Spinal cord (tissue), 10 donors: ENCODE results near the gene PRICKLE2. TPM values are rescaled to one million over a fixed set of nuclear protein-coding genes. Genes with fewer than 3 reads are reported as not detected.
A peak's percentile ranks its signal among the peaks of the same experiment; 100 is the strongest.

ENCODE experiments used
- DNase-seq, 6 donors: peaks; one replicate each; pipeline versions ENCODE4 v3.0.0 to v3.0.0-alpha.2; 2013 to 2015; ENCODE audit warnings: low spot score in 6 of 6, low read depth in 4 of 6
- H3K27ac ChIP-seq: one replicate; pipeline ENCODE4 v1.5.1; 2013; ENCODE audit warnings: low read depth, low read length, control low read depth
- H3K27me3 ChIP-seq: one replicate; pipeline ENCODE4 v1.6.1; 2013; ENCODE audit warnings: low read length; ENCODE audit not compliant: control insufficient read depth, insufficient read depth
- H3K36me3 ChIP-seq: one replicate; pipeline ENCODE4 v1.6.1; 2013; ENCODE audit warnings: low read length; ENCODE audit not compliant: control insufficient read depth, insufficient read depth
- H3K4me1 ChIP-seq: one replicate; pipeline ENCODE4 v1.6.1; 2013; ENCODE audit warnings: low read length; ENCODE audit not compliant: control insufficient read depth, insufficient read depth
- H3K4me3 ChIP-seq: one replicate; pipeline ENCODE4 v1.5.1; 2013; ENCODE audit warnings: low read depth, low read length, control low read depth
- H3K9me3 ChIP-seq: one replicate; pipeline ENCODE4 v1.6.1; 2013; ENCODE audit warnings: low read length; ENCODE audit not compliant: control insufficient read depth, insufficient read depth
- WGBS: methylation state at CpG from one replicate; pipeline ENCODE4 v1.1.5; 2013; ENCODE audit warnings: missing lambda C conversion rate; ENCODE audit not compliant: insufficient coverage; 5-methylcytosine and 5-hydroxymethylcytosine counted together
- polyA plus RNA-seq, 2 donors: library from polyadenylated mRNA; unstranded; fragments of 120-200 nt; gene quantifications; one replicate each; pipeline ENCODE4 v1.2.1, GENCODE V29; 2013; ENCODE audit not compliant: insufficient read length in 2 of 2
- total RNA-seq, 2 donors: library from RNA; depleted of rRNA in 1 of 2; stranded (reverse); fragments of 120-200 nt in 1 of 2; fragments of >200 nt in 1 of 2; gene quantifications; one replicate each; pipeline versions ENCODE4 v1.2.3 to v1.2.4, GENCODE V29; 2013 to 2014
- donor health status: healthy.

The PRICKLE2 gene
- total and polyA plus RNA-seq, 4 donors: 24.2 to 51.3 (median 27.3) TPM

DNA sequence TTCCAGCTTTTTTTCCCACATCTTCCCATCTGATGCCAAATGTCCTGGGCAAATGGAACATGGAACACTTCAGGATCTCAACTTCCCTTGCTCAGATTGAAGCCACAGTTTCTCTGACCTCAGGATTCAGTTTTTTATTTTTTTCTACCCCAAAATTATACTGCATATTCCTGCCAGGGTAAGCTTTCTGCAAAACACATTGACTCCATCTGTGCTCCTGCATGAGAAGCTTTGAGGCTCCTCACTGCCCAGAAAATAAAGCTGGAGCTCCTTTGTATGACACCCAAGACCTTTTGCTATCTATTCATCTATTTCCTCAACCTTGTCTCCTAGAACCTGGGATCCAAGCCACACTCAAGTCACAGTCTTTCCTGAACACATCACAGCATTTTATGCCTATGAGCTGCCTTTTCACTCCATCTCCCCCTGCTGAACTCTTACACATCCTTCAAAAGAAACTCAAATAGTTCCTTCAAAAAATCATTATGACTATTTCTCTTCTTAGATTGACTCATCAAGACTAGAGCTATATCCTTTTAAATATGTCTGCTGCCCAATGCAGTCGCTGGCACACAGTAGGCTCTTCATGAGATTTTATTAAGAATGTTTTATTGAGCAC, 144.5 kb downstream of the PRICKLE2 start:
- DNase-seq: no peak
- no peaks in the 10 kb centered on the region for H3K27me3 ChIP-seq
- WGBS: no CpG with 5 or more reads among the region's 1 CpG
- H3K36me3 ChIP-seq: no peaks in the 10 kb centered on the region
- H3K9me3 ChIP-seq: no peaks in the 10 kb centered on the region
- no peak overlapping the region for H3K4me3 ChIP-seq
- H3K27ac ChIP-seq: no peak overlapping the region
- H3K4me1 ChIP-seq: peaks cover 6% of the 10 kb centered on the region

GRCh38 chr3:64079369-64080150, 145.7 kb downstream of the PRICKLE2 start:
- H3K27me3 ChIP-seq: no peaks in the 10 kb centered on the region
- WGBS: 84% methylated on average over 3 of the region's 5 CpGs
- no peak overlapping the region for H3K27ac ChIP-seq
- peaks cover 6% of the 10 kb centered on the region for H3K4me1 ChIP-seq
- DNase-seq: peak in 1 of 6 donors; percentile 88
- H3K9me3 ChIP-seq: no peaks in the 10 kb centered on the region
- no peak overlapping the region for H3K4me3 ChIP-seq
- no peaks in the 10 kb centered on the region for H3K36me3 ChIP-seq

- Histone ChIP-seq H3K9me3 (no peaks in the 10 kb centered on the region), H3K36me3 (no peaks in the 10 kb centered on the region), H3K27ac (no peak overlapping the region), H3K4me1 (peaks cover 6% of the 10 kb centered on the region), H3K27me3 (no peaks in the 10 kb centered on the region), H3K4me3 (no peak overlapping the region)
- WGBS: 60% methylated on average over 2 of the region's 4 CpGs
- DNase-seq: no peak
Measured at GRCh38 chr3:64078966-64079365, 146.3 kb downstream of the PRICKLE2 start.

GRCh38 chr3:64074895-64075679, 150.2 kb downstream of the PRICKLE2 start:
- no peak overlapping the region for H3K4me3 ChIP-seq
- no peak overlapping the region for H3K27ac ChIP-seq
- WGBS: no CpG with 5 or more reads among the region's 6 CpGs
- no peaks in the 10 kb centered on the region for H3K9me3 ChIP-seq
- no peak for DNase-seq
- H3K36me3 ChIP-seq: no peaks in the 10 kb centered on the region
- H3K4me1 ChIP-seq: peaks cover 9% of the 10 kb centered on the region
- H3K27me3 ChIP-seq: no peaks in the 10 kb centered on the region

- no peak overlapping the region for H3K4me3 ChIP-seq
- H3K4me1 ChIP-seq: peaks cover 9% of the 10 kb centered on the region
- no peaks in the 10 kb centered on the region for H3K9me3 ChIP-seq
- no peaks in the 10 kb centered on the region for H3K27me3 ChIP-seq
- 94% methylated on average over 2 of the region's 3 CpGs for WGBS
- DNase-seq: no peak
- peak overlapping the region; percentile 36 for H3K27ac ChIP-seq
- no peaks in the 10 kb centered on the region for H3K36me3 ChIP-seq
Measured at GRCh38 chr3:64074060-64074459, 151.2 kb downstream of the PRICKLE2 start.

GRCh38 chr3:64073158-64073761, 152.0 kb downstream of the PRICKLE2 start:
- Histone ChIP-seq H3K4me3 (no peak overlapping the region), H3K36me3 (no peaks in the 10 kb centered on the region), H3K27ac (peak overlapping the region; percentile 47), H3K4me1 (peaks cover 9% of the 10 kb centered on the region), H3K27me3 (no peaks in the 10 kb centered on the region), H3K9me3 (no peaks in the 10 kb centered on the region)
- DNase-seq: peak in 2 of 6 donors; percentile 42 to 59
- 60% methylated on average over 1 of the region's 1 CpG for WGBS

GRCh38 chr3:64072126-64072525, 153.1 kb downstream of the PRICKLE2 start:
- Histone ChIP-seq H3K27me3 (no peaks in the 10 kb centered on the region), H3K27ac (peak overlapping the region; percentile 48), H3K4me3 (no peak overlapping the region), H3K36me3 (no peaks in the 10 kb centered on the region), H3K4me1 (peaks cover 14% of the 10 kb centered on the region), H3K9me3 (no peaks in the 10 kb centered on the region)
- peak in 4 of 6 donors; percentile 47 to 91 (median 64) for DNase-seq
- WGBS: 38% methylated on average over 2 of the region's 2 CpGs

DNA sequence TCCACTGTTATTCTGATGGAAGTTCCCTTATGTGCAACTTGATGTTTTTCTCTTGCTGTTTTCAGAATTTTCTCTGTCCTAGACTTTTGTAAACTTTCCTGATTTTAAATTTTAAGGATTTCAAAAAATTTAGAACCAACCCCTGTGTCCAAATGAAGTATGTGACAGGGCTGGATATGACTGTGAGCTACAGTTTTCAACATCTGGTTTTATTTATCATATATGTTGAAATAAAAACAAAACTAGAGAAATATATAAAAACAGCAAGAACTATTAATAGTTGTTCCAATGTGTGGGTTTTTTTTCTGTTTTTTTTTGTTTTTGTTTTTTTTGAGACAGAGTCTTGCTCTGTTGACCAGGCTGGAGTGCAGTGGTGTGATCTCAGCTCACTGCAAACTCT, 154.6 kb downstream of the PRICKLE2 start:
- no peak for DNase-seq
- Histone ChIP-seq H3K4me3 (no peak overlapping the region), H3K27me3 (no peaks in the 10 kb centered on the region), H3K36me3 (no peaks in the 10 kb centered on the region), H3K4me1 (peaks cover 14% of the 10 kb centered on the region), H3K9me3 (no peaks in the 10 kb centered on the region), H3K27ac (no peak overlapping the region)

GRCh38 chr3:64067506-64068346, 157.5 kb downstream of the PRICKLE2 start:
- Histone ChIP-seq H3K27me3 (no peaks in the 10 kb centered on the region), H3K4me3 (no peak overlapping the region), H3K36me3 (no peaks in the 10 kb centered on the region), H3K9me3 (no peaks in the 10 kb centered on the region), H3K27ac (no peak overlapping the region), H3K4me1 (peaks cover 10% of the 10 kb centered on the region)
- DNase-seq: peak in 2 of 6 donors; percentile 21 to 90
- 60% methylated on average over 8 of the region's 10 CpGs for WGBS
